GM23338 (cell line): Measurements from ENCODE around the gene USP48. TPM values are rescaled to one million over a fixed set of nuclear protein-coding genes. Genes with fewer than 3 reads are reported as not detected.

Experiments used
- ATAC-seq: fragments of 200-7000 bp; cut with Tn5 transposase; 3 replicates; pipeline ENCODE4 v1.9.1; 2020
- DNase-seq: peaks from one replicate; pipeline ENCODE4 v3.0.0-alpha.2; 2015; ENCODE audit warnings: low spot score
- H2AFZ ChIP-seq: fragments of 200-600 bp; sonication (generic); 2 replicates; pipeline ENCODE4 v1.8.0; 2016; ENCODE audit warnings: antibody characterized with exemption, mild to moderate bottlenecking, moderate library complexity
- H3F3A ChIP-seq: fragments of 200-600 bp; sonication (generic); replicated peaks from 2 replicates; pipeline ENCODE4 v1.8.0; 2017; ENCODE audit warnings: antibody characterized with exemption, mixed run types, low read depth
- H3K27ac ChIP-seq: fragments of 200-600 bp; sonication (generic); 2 replicates; pipeline ENCODE4 v1.6.1; 2016; ENCODE audit warnings: low read depth
- H3K27me3 ChIP-seq: fragments of 200-600 bp; sonication (generic); 2 replicates; pipeline ENCODE4 v1.8.0; 2016; ENCODE audit warnings: mild to moderate bottlenecking, mixed run types, moderate library complexity; ENCODE audit not compliant: insufficient read depth
- H3K36me3 ChIP-seq: fragments of 200-600 bp; sonication (generic); 2 replicates; pipeline ENCODE4 v1.8.0; 2016; ENCODE audit warnings: mild to moderate bottlenecking; ENCODE audit not compliant: insufficient read depth
- H3K4me1 ChIP-seq: fragments of 200-600 bp; sonication (generic); 2 replicates; pipeline ENCODE4 v1.8.0; 2016; ENCODE audit warnings: mild to moderate bottlenecking, moderate library complexity; ENCODE audit not compliant: insufficient read depth
- H3K4me2 ChIP-seq: fragments of 200-600 bp; sonication (generic); 2 replicates; pipeline ENCODE4 v1.7.1; 2017; ENCODE audit warnings: mixed run types
- H3K4me3 ChIP-seq: fragments of 200-600 bp; sonication (generic); 2 replicates; pipeline ENCODE4 v1.6.1; 2016; ENCODE audit warnings: mixed run types
- H3K79me2 ChIP-seq: fragments of 200-600 bp; sonication (generic); replicated peaks from 2 replicates; pipeline ENCODE4 v1.8.0; 2017; ENCODE audit warnings: mild to moderate bottlenecking; ENCODE audit not compliant: insufficient read depth
- H3K9me2 ChIP-seq: fragments of 200-600 bp; sonication (generic); 2 replicates; pipeline ENCODE4 v1.8.0; 2017; ENCODE audit not compliant: insufficient read depth
- H4K20me1 ChIP-seq: fragments of 200-600 bp; sonication (generic); replicated peaks from 2 replicates; pipeline ENCODE4 v1.8.0; 2017; ENCODE audit warnings: mild to moderate bottlenecking; ENCODE audit not compliant: insufficient read depth
- H3K27ac Mint-ChIP-seq: 2 replicates; pipeline ENCODE4 v1.8.0; 2020; ENCODE audit warnings: inconsistent platforms, mild to moderate bottlenecking, moderate library complexity, mixed read lengths
- H3K27me3 Mint-ChIP-seq: 3 replicates; pipeline ENCODE4 v1.8.0; 2022; ENCODE audit warnings: low read depth, mild to moderate bottlenecking, moderate library complexity, mixed read lengths, inconsistent platforms; ENCODE audit not compliant: insufficient read depth, poor library complexity
- H3K36me3 Mint-ChIP-seq: 3 replicates; pipeline ENCODE4 v1.8.0; 2021; ENCODE audit warnings: low read depth, mild to moderate bottlenecking, inconsistent platforms, moderate library complexity, mixed read lengths
- H3K4me1 Mint-ChIP-seq: 3 replicates; pipeline ENCODE4 v1.8.0; 2020; ENCODE audit warnings: mild to moderate bottlenecking, inconsistent platforms, mixed read lengths
- H3K4me3 Mint-ChIP-seq: 3 replicates; pipeline ENCODE4 v1.8.0; 2021; ENCODE audit warnings: moderate library complexity, mild to moderate bottlenecking, inconsistent platforms, mixed read lengths
- H3K9me3 Mint-ChIP-seq: 3 replicates; pipeline ENCODE4 v1.8.0; 2020; ENCODE audit warnings: moderate library complexity, mild to moderate bottlenecking, inconsistent platforms, mixed read lengths
- CREB1 ChIP-seq: fragments of 250-450 bp; sonication (Bioruptor Pico); IDR thresholded peaks from 2 replicates; pipeline ENCODE4 v1.5.0; 2020; ENCODE audit warnings: low read depth, mild to moderate bottlenecking, moderate library complexity
- EZH2 ChIP-seq: fragments of 200-600 bp; sonication (generic); IDR thresholded peaks from one replicate; pipeline ENCODE4 v1.8.0; 2017; ENCODE audit warnings: antibody characterized with exemption, mild to moderate bottlenecking, low read depth; ENCODE audit not compliant: unreplicated experiment
- EZH2phosphoT487 ChIP-seq: fragments of 200-600 bp; sonication (generic); IDR thresholded peaks from one replicate; pipeline ENCODE4 v1.8.1; 2018; ENCODE audit warnings: antibody characterized with exemption; ENCODE audit not compliant: unreplicated experiment
- JUNB ChIP-seq: IDR thresholded peaks from one replicate; pipeline ENCODE4 v1.6.1; 2016; ENCODE audit warnings: antibody characterized with exemption; ENCODE audit not compliant: unreplicated experiment
- NANOG ChIP-seq: IDR thresholded peaks from 2 replicates; pipeline ENCODE4 v1.6.1; 2016; ENCODE audit warnings: antibody characterized with exemption, borderline replicate concordance
- POLR2AphosphoS5 ChIP-seq: IDR thresholded peaks from 2 replicates; pipeline ENCODE4 v1.6.1; 2016; ENCODE audit warnings: antibody characterized with exemption, low read depth
- REST ChIP-seq: IDR thresholded peaks from one replicate; pipeline ENCODE4 v1.6.1; 2018; ENCODE audit warnings: antibody characterized with exemption; ENCODE audit not compliant: unreplicated experiment
- STAT1 ChIP-seq: IDR thresholded peaks from one replicate; pipeline ENCODE4 v1.6.1; 2016; ENCODE audit warnings: antibody characterized with exemption; ENCODE audit not compliant: unreplicated experiment
- ZNF114 ChIP-seq: fragments of 250-450 bp; sonication (Bioruptor Pico); IDR thresholded peaks from 2 replicates; pipeline ENCODE4 v1.5.0; 2020; ENCODE audit warnings: mild to moderate bottlenecking, moderate library complexity
- ZNF331 ChIP-seq: fragments of 250-450 bp; sonication (Bioruptor Pico); IDR thresholded peaks from 2 replicates; pipeline ENCODE4 v1.5.0; 2020; ENCODE audit warnings: low read depth, mild to moderate bottlenecking, moderate library complexity
- ZNF462 ChIP-seq: fragments of 250-450 bp; sonication (Bioruptor Pico); IDR thresholded peaks from 2 replicates; pipeline ENCODE4 v1.5.0; 2020; ENCODE audit warnings: mild to moderate bottlenecking, moderate library complexity
- polyA plus RNA-seq: library from polyadenylated mRNA; unstranded; fragments of >200 nt; fragmentation: Nextera tagmentation; extraction: Ambion mirVana; gene quantifications from 2 replicates; pipeline ENCODE4 v1.2.1, GENCODE V29; 2016
- total RNA-seq: library from RNA; depleted of rRNA; stranded (reverse); fragments of >200 nt; shearing (Covaris generic); gene quantifications from 2 replicates; pipeline ENCODE4 v1.2.3, GENCODE V29; 2014
- TF ChIP-seq, protein P1 (sequence below), 2 experiments: fragments of 200-600 bp in 1 of 2; sonication (generic) in 1 of 2; conservative IDR thresholded peaks; 2 replicates each; pipeline versions ENCODE4 v1.5.1 to v1.6.1; 2016 to 2017; ENCODE audit warnings: antibody characterized with exemption in 2 of 2, low read depth in 2 of 2, mild to moderate bottlenecking in 2 of 2, moderate library complexity in 1 of 2
- TF ChIP-seq, protein P2 (sequence below): IDR thresholded peaks from 2 replicates; pipeline ENCODE4 v1.6.1; 2016; ENCODE audit warnings: antibody characterized with exemption

The USP48 gene
- total and polyA plus RNA-seq, 2 experiments from 2014 or later = 85.9 to 151 TPM

DNA sequence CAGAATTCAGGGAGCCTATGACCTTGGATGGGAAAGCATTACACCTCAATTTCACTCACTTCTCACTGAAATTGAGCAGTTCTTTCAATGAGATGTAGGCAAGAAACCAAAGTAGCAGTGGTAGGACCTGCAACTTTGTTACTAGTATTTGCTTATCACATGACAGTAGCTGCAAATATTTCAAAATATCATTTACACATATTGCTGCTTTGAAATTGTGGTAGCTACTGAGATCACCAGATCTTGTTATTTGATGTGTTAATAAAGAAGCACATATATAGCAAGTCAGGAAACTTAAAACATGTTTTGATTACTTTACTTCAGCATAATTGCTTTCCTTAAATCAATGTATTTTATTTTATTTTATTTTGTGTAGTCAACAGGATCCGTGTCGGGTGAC lies 42.0 kb upstream of the USP48 start:
- TF ChIP-seq EZH2 (no peak), EZH2phosphoT487 (no peak), POLR2AphosphoS5 (no peak), REST (no peak), NANOG (no peak), STAT1 (no peak), ZNF462 (CRISPR knock-in tag) (no peak), ZNF114 (CRISPR knock-in tag) (no peak), CREB1 (CRISPR knock-in tag) (no peak), JUNB (no peak), ZNF331 (CRISPR knock-in tag) (no peak)
- TF ChIP-seq, protein P1, sequence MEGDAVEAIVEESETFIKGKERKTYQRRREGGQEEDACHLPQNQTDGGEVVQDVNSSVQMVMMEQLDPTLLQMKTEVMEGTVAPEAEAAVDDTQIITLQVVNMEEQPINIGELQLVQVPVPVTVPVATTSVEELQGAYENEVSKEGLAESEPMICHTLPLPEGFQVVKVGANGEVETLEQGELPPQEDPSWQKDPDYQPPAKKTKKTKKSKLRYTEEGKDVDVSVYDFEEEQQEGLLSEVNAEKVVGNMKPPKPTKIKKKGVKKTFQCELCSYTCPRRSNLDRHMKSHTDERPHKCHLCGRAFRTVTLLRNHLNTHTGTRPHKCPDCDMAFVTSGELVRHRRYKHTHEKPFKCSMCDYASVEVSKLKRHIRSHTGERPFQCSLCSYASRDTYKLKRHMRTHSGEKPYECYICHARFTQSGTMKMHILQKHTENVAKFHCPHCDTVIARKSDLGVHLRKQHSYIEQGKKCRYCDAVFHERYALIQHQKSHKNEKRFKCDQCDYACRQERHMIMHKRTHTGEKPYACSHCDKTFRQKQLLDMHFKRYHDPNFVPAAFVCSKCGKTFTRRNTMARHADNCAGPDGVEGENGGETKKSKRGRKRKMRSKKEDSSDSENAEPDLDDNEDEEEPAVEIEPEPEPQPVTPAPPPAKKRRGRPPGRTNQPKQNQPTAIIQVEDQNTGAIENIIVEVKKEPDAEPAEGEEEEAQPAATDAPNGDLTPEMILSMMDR (conservative IDR thresholded peaks at IDR 0.05; ENCODE audit: low read depth in 2 of 2) = no peak
- TF ChIP-seq, protein P2, sequence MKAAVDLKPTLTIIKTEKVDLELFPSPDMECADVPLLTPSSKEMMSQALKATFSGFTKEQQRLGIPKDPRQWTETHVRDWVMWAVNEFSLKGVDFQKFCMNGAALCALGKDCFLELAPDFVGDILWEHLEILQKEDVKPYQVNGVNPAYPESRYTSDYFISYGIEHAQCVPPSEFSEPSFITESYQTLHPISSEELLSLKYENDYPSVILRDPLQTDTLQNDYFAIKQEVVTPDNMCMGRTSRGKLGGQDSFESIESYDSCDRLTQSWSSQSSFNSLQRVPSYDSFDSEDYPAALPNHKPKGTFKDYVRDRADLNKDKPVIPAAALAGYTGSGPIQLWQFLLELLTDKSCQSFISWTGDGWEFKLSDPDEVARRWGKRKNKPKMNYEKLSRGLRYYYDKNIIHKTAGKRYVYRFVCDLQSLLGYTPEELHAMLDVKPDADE = no peak
- no peak for DNase-seq
- no peak overlapping the region for H3K27ac Mint-ChIP-seq

More for the DNA sequence above, 42.0 kb upstream of the USP48 start:
- no peaks in the 10 kb centered on the region for H3K4me1 ChIP-seq
- ATAC-seq = no peak
- H4K20me1 ChIP-seq = no peaks in the 10 kb centered on the region; the same call in 1 of the 2 replicates
- no peaks in the 10 kb centered on the region; the same call in 1 of the 2 replicates for H3K36me3 ChIP-seq
- H3K27ac ChIP-seq = no peak overlapping the region
- no peaks in the 10 kb centered on the region for H3K79me2 ChIP-seq
- no peak overlapping the region for H3K4me2 ChIP-seq
- no peaks in the 10 kb centered on the region for H3K27me3 ChIP-seq
- Mint-ChIP-seq H3K36me3 (peaks cover 35% of the 10 kb centered on the region), H3K4me1 (peaks cover 7% of the 10 kb centered on the region; the same call in 1 of the 3 replicates), H3K4me3 (no peak overlapping the region), H3K9me3 (no peaks in the 10 kb centered on the region), H3K27me3 (peaks cover 6% of the 10 kb centered on the region)
- H3K4me3 ChIP-seq = no peak overlapping the region
- H2AFZ ChIP-seq = no peak overlapping the region
- no peaks in the 10 kb centered on the region for H3K9me2 ChIP-seq
- no peaks in the 10 kb centered on the region for H3F3A ChIP-seq
